H9 (cell line): ENCODE results near the gene CCL25. TPM values are rescaled to one million over a fixed set of nuclear protein-coding genes. Genes with fewer than 3 reads are reported as not detected.

ENCODE experiments used
- DNase-seq: peaks from one replicate; pipeline ENCODE4 v3.0.0-alpha.2; 2017
- H2AFZ ChIP-seq: one replicate; pipeline ENCODE4 v1.6.1; 2013; ENCODE audit warnings: mild to moderate bottlenecking, low read length, control low read depth, moderate library complexity
- H2AK5ac ChIP-seq: 2 replicates; pipeline ENCODE4 v1.6.1; 2013; ENCODE audit warnings: low read length, control low read depth, mixed read lengths; ENCODE audit not compliant: insufficient read length
- H2BK120ac ChIP-seq: one replicate; pipeline ENCODE4 v1.6.1; 2013; ENCODE audit warnings: low read depth, mild to moderate bottlenecking, low read length, control low read depth, inconsistent platforms; ENCODE audit not compliant: poor library complexity, severe bottlenecking
- H2BK12ac ChIP-seq: 2 replicates; pipeline ENCODE4 v1.6.1; 2013; ENCODE audit warnings: low read length, control low read depth, mixed read lengths, low read depth; ENCODE audit not compliant: insufficient read length
- H2BK15ac ChIP-seq: 2 replicates; pipeline ENCODE4 v1.6.1; 2013; ENCODE audit warnings: low read depth, low read length, control low read depth
- H2BK20ac ChIP-seq: one replicate; pipeline ENCODE4 v1.6.1; 2013; ENCODE audit warnings: low read depth, mild to moderate bottlenecking, low read length, control low read depth, inconsistent platforms; ENCODE audit not compliant: poor library complexity, severe bottlenecking
- H2BK5ac ChIP-seq: 2 replicates; pipeline ENCODE4 v1.6.1; 2013; ENCODE audit warnings: low read length, control low read depth, mixed read lengths; ENCODE audit not compliant: insufficient read length
- H3K14ac ChIP-seq: 2 replicates; pipeline ENCODE4 v1.6.1; 2013; ENCODE audit warnings: low read length, control low read depth; ENCODE audit not compliant: insufficient read depth
- H3K18ac ChIP-seq: 2 replicates; pipeline ENCODE4 v1.6.1; 2013; ENCODE audit warnings: low read depth, mild to moderate bottlenecking, mixed read lengths, low read length, control low read depth; ENCODE audit not compliant: insufficient read length
- H3K23ac ChIP-seq: 2 replicates; pipeline ENCODE4 v1.6.1; 2013; ENCODE audit warnings: low read length, control low read depth, mixed read lengths, low read depth; ENCODE audit not compliant: insufficient read length
- H3K23me2 ChIP-seq: 2 replicates; pipeline ENCODE4 v1.6.1; 2013; ENCODE audit warnings: low read depth, mild to moderate bottlenecking, mixed read lengths, low read length, control low read depth; ENCODE audit not compliant: insufficient read length, poor library complexity, severe bottlenecking
- H3K27ac ChIP-seq: 2 replicates; pipeline ENCODE4 v1.5.1; 2013; ENCODE audit warnings: low read length, control low read depth, mixed read lengths, low read depth; ENCODE audit not compliant: insufficient read length
- H3K27me3 ChIP-seq: 2 replicates; pipeline ENCODE4 v1.6.1; 2013; ENCODE audit warnings: low read length, control low read depth, inconsistent platforms; ENCODE audit not compliant: insufficient read depth
- H3K4ac ChIP-seq: 2 replicates; pipeline ENCODE4 v1.6.1; 2013; ENCODE audit warnings: low read depth, mild to moderate bottlenecking, control low read depth, inconsistent platforms, low read length, moderate library complexity
- H3K4me1 ChIP-seq: 2 replicates; pipeline ENCODE4 v1.6.1; 2013; ENCODE audit warnings: low read length, control low read depth, inconsistent platforms; ENCODE audit not compliant: insufficient read depth
- H3K4me2 ChIP-seq: 2 replicates; pipeline ENCODE4 v1.6.1; 2013; ENCODE audit warnings: low read length, control low read depth, mixed read lengths; ENCODE audit not compliant: insufficient read length, insufficient read depth
- H3K56ac ChIP-seq: 2 replicates; pipeline ENCODE4 v1.6.1; 2013; ENCODE audit warnings: low read depth, mild to moderate bottlenecking, mixed read lengths, low read length, control low read depth; ENCODE audit not compliant: insufficient read length
- H3K79me1 ChIP-seq: 2 replicates; pipeline ENCODE4 v1.6.1; 2013; ENCODE audit warnings: low read depth, mild to moderate bottlenecking, moderate library complexity, low read length, control low read depth, inconsistent platforms; ENCODE audit not compliant: insufficient read depth, poor library complexity, severe bottlenecking
- H3K79me2 ChIP-seq: 2 replicates; pipeline ENCODE4 v1.6.1; 2013; ENCODE audit warnings: low read length, control low read depth, inconsistent platforms; ENCODE audit not compliant: insufficient read depth
- H3K9ac ChIP-seq: 2 replicates; pipeline ENCODE4 v1.6.1; 2013; ENCODE audit warnings: low read length, control low read depth, mixed read lengths; ENCODE audit not compliant: insufficient read length; ENCODE audit errors: extremely low read depth
- H3K9me3 ChIP-seq: one replicate; pipeline ENCODE4 v1.6.1; 2013; ENCODE audit warnings: low read depth, low read length, inconsistent platforms; ENCODE audit not compliant: control insufficient read depth
- H3T11ph ChIP-seq: one replicate; pipeline ENCODE4 v1.6.1; 2013; ENCODE audit warnings: mild to moderate bottlenecking, low read length, control low read depth, inconsistent platforms
- H4K20me1 ChIP-seq: one replicate; pipeline ENCODE4 v1.6.1; 2013; ENCODE audit not compliant: control insufficient read depth, insufficient read length, insufficient read depth
- H4K5ac ChIP-seq: 2 replicates; pipeline ENCODE4 v1.6.1; 2013; ENCODE audit warnings: low read depth, mild to moderate bottlenecking, mixed read lengths, low read length, control low read depth; ENCODE audit not compliant: insufficient read length
- H4K8ac ChIP-seq: replicated peaks from 2 replicates; pipeline ENCODE4 v1.6.1; 2013; ENCODE audit warnings: low read length, control low read depth, mixed read lengths, low read depth; ENCODE audit not compliant: insufficient read length
- H4K91ac ChIP-seq: 2 replicates; pipeline ENCODE4 v1.6.1; 2013; ENCODE audit warnings: low read depth, mild to moderate bottlenecking, moderate library complexity, mixed read lengths, low read length, control low read depth; ENCODE audit not compliant: insufficient read length
- H3K27ac Mint-ChIP-seq, 3 experiments: 2 replicates in 2 of 3; 3 replicates in 1 of 3; pipeline ENCODE4 v1.8.0; 2020 to 2021; ENCODE audit warnings: mixed read lengths in 3 of 3, mild to moderate bottlenecking in 1 of 3, moderate library complexity in 1 of 3
- H3K27me3 Mint-ChIP-seq: 2 replicates; pipeline ENCODE4 v1.8.0; 2021; ENCODE audit warnings: low read depth, mild to moderate bottlenecking, moderate library complexity, mixed read lengths
- H3K36me3 Mint-ChIP-seq, 3 experiments: 2 replicates in 2 of 3; 3 replicates in 1 of 3; pipeline ENCODE4 v1.8.0; 2020 to 2021; ENCODE audit warnings: low read depth in 3 of 3, mixed read lengths in 3 of 3; ENCODE audit not compliant: insufficient read depth in 1 of 3
- H3K4me1 Mint-ChIP-seq, 2 experiments: 2 replicates each; pipeline ENCODE4 v1.8.0; 2020; ENCODE audit warnings: mixed read lengths in 2 of 2
- H3K4me3 Mint-ChIP-seq, 2 experiments: 2 replicates in 1 of 2; 3 replicates in 1 of 2; pipeline ENCODE4 v1.8.0; 2020 to 2021; ENCODE audit warnings: mild to moderate bottlenecking in 2 of 2, mixed read lengths in 2 of 2, moderate library complexity in 1 of 2
- H3K9me3 Mint-ChIP-seq, 2 experiments: 2 replicates in 1 of 2; 3 replicates in 1 of 2; pipeline ENCODE4 v1.8.0; 2020; ENCODE audit warnings: mild to moderate bottlenecking in 2 of 2, mixed read lengths in 2 of 2, moderate library complexity in 1 of 2
- CTCF ChIP-seq: fragments of 200-600 bp; sonication (generic); conservative IDR thresholded peaks from 3 replicates; pipeline ENCODE4 v1.8.0; 2021; ENCODE audit warnings: antibody characterized with exemption, mild to moderate bottlenecking
- WGBS: extraction: QIAGEN DNeasy Blood & Tissue Kit; methylation state at CpG from one replicate; pipeline ENCODE4 v1.1.7; 2013; ENCODE audit warnings: missing lambda C conversion rate, low lambda C conversion rate, mixed read lengths; ENCODE audit not compliant: insufficient read length; ENCODE audit errors: extremely low coverage; 5-methylcytosine and 5-hydroxymethylcytosine counted together
- total RNA-seq: library from RNA; stranded (reverse); gene quantifications from 2 replicates; pipeline ENCODE4 v1.2.1, GENCODE V29; 2021

CCL25 gene
- total RNA-seq, 1 experiment from 2014 or later = not detected

DNA sequence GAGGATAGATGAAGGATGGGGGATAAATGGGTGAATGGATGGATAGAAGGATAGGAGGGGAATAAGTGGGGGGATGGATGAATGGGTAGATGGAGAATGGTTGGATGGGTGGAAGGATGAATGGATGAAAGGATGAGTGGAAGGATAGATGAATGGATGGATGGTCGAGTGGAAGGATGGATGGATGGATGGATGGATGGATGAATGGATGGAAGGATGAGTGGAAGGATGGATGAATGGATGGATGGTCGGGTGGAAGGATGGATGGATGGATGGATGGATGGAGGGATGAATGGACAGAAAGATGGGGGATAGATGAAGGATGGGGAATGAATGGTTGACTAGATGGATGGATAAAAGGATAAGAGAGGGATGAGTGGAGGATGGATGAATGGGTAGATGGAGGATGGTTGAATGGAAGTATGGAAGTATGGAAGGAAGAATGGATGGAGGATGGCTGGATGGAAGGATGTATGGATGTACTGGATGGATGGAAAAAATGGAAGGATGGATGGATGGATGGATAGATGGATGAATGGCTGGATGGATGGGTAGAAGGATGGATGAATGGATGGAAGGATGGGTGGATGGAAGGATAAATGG is 54.8 kb downstream of the CCL25 start:
- no peaks in the 10 kb centered on the region for H3K9me3 Mint-ChIP-seq

More for the DNA sequence above, 54.8 kb downstream of the CCL25 start:
- WGBS = 100% methylated on average over 2 of the region's 2 CpGs
- Histone ChIP-seq H4K8ac (no peak overlapping the region), H3K23me2 (no peaks in the 10 kb centered on the region), H3K79me2 (no peaks in the 10 kb centered on the region; the same call in 1 of the 2 replicates), H3K79me1 (no peaks in the 10 kb centered on the region), H3K4me2 (no peak overlapping the region), H3K14ac (no peak overlapping the region), H4K20me1 (no peaks in the 10 kb centered on the region), H4K91ac (no peak overlapping the region), H2BK120ac (no peak overlapping the region), H2BK12ac (no peak overlapping the region), H2BK20ac (no peak overlapping the region), H3K9me3 (no peaks in the 10 kb centered on the region), H3K56ac (no peak overlapping the region), H2AK5ac (no peak overlapping the region), H2BK15ac (no peak overlapping the region), H4K5ac (no peak overlapping the region), H3K27ac (no peak overlapping the region), H3K27me3 (no peaks in the 10 kb centered on the region), H3K23ac (no peak overlapping the region), H3T11ph (no peak overlapping the region), H3K18ac (no peak overlapping the region), H3K4ac (no peak overlapping the region), H3K4me1 (no peaks in the 10 kb centered on the region), H3K9ac (no peak overlapping the region), H2AFZ (no peak overlapping the region), H2BK5ac (no peak overlapping the region)
- Mint-ChIP-seq H3K36me3 (peaks cover 35 to 43% (median 37%) of the 10 kb centered on the region in 3 experiments), H3K27ac (no peak overlapping the region), H3K4me1 (no peaks in the 10 kb centered on the region), H3K27me3 (no peaks in the 10 kb centered on the region), H3K4me3 (no peak overlapping the region)
- TF ChIP-seq CTCF = no peak
- DNase-seq = no peak
